Measurements from ENCODE around the gene FAM13B.

GRCh38 chr5:137923856-137924255 is 109.0 kb downstream of the FAM13B start:
- TF ChIP-seq CTCF (conservative IDR thresholded peaks at IDR 0.05; ENCODE audit: low read depth, low read length) = 0 out of 2 replicates have a peak, but pooled peaks have one; percentile 17
- no peak for TF ChIP-seq EZH2 (IDR thresholded peaks at IDR 0.05; ENCODE audit: borderline replicate concordance, low read depth, low read length, poor library complexity, severe bottlenecking)

Measured in A673 (cell line).